Naive thymus-derived CD8-positive, alpha-beta T cell (primary cell): ENCODE measurements around the gene EPOP. TPM values are rescaled to one million over a fixed set of nuclear protein-coding genes. Genes with fewer than 3 reads are reported as not detected.
"Not testable (repeated sequence)": the region's sequence is repeated elsewhere in the genome, so short reads cannot be mapped to it uniquely, and the experiment has no call there.

ENCODE experiments used
- ATAC-seq, 2 donors: fragments of 150-1000 bp; cut with Tn5 transposase in 1 of 2; sonication (Bioruptor Pico), chemical (Tn5 transposase) in 1 of 2; 1 replicate in 1 of 2; 2 replicates in 1 of 2; pipeline ENCODE4 v1.10.0; 2021; ENCODE audit warnings: mild to moderate bottlenecking in 2 of 2, moderate library complexity in 2 of 2
- POLR2A ChIA-PET: fragments of 350-600 bp; sonication (Branson Sonifier 250); formaldehyde crosslinking; loops from one replicate; lab custom pipeline; 2021; ENCODE audit warnings: antibody characterized with exemption; lab: Charles Lee
- DNase-seq, 10 donors: peaks; one replicate each; pipeline versions ENCODE4 v3.0.0 to v3.0.0-alpha.2; 2020 to 2022
- H3K27ac Mint-ChIP-seq, 10 donors: one replicate each; pipeline ENCODE4 v1.8.0; 2020 to 2022; ENCODE audit warnings: mild to moderate bottlenecking in 10 of 10, mixed read lengths in 10 of 10, moderate library complexity in 4 of 10, inconsistent platforms in 1 of 10
- H3K27me3 Mint-ChIP-seq, 5 donors: one replicate each; pipeline ENCODE4 v1.8.0; 2021 to 2022; ENCODE audit warnings: mixed read lengths in 5 of 5
- H3K36me3 Mint-ChIP-seq, 3 donors: one replicate each; pipeline ENCODE4 v1.8.0; 2020 to 2022; ENCODE audit warnings: mixed read lengths in 3 of 3, mild to moderate bottlenecking in 2 of 3, inconsistent platforms in 1 of 3
- H3K4me1 Mint-ChIP-seq, 4 donors: one replicate each; pipeline ENCODE4 v1.8.0; 2021 to 2022; ENCODE audit warnings: mixed read lengths in 4 of 4
- H3K4me3 Mint-ChIP-seq, 10 donors: one replicate each; pipeline ENCODE4 v1.8.0; 2020 to 2022; ENCODE audit warnings: mild to moderate bottlenecking in 10 of 10, mixed read lengths in 10 of 10, moderate library complexity in 6 of 10, inconsistent platforms in 1 of 10
- H3K9me3 Mint-ChIP-seq, 9 donors: one replicate each; pipeline ENCODE4 v1.8.0; 2020 to 2022; ENCODE audit warnings: mixed read lengths in 9 of 9, mild to moderate bottlenecking in 3 of 9, inconsistent platforms in 1 of 9, moderate library complexity in 1 of 9
- polyA plus RNA-seq, 3 donors: library from polyadenylated mRNA; unstranded; fragments of 300-500 nt; fragmentation: Illumina TruSeq; gene quantifications; one replicate each; pipeline ENCODE4 v1.2.3, GENCODE V29; 2021
- total RNA-seq, 8 experiments: library from RNA in 2 of 8; stranded (reverse) in 2 of 8; gene quantifications; one replicate each; pipeline ENCODE4 v1.2.3 and lab custom pipeline; 2021 to 2026

The EPOP gene
- total and polyA plus RNA-seq, 5 experiments from 2014 or later: 0.04 to 1.2 (median 0.63) TPM; not detected in 1

- Mint-ChIP-seq H3K27me3 (peaks cover 4 to 39% (median 14%) of the 10 kb centered on the region in 5 donors), H3K36me3 (no peaks in the 10 kb centered on the region), H3K4me1 (peaks cover 13 to 28% (median 26%) of the 10 kb centered on the region in 4 donors), H3K27ac (peak overlapping the region in 1 of 10 donors; percentile 60), H3K9me3 (no peaks in the 10 kb centered on the region), H3K4me3 (peak overlapping the region in 5 of 10 donors; percentile 8 to 60 (median 40))
- peak; percentile 37 to 61 for ATAC-seq
- POLR2A ChIA-PET: no interaction called here
- no peak for DNase-seq
Measured at GRCh38 chr17:38654411-38655398, 20.1 kb downstream of the EPOP start.

GRCh38 chr17:38653679-38654078 lies 21.1 kb downstream of the EPOP start:
- Mint-ChIP-seq H3K27ac (no peak overlapping the region), H3K4me1 (peaks cover 11 to 25% (median 21%) of the 10 kb centered on the region in 4 donors), H3K4me3 (no peak overlapping the region), H3K27me3 (peaks cover 4 to 36% (median 14%) of the 10 kb centered on the region in 5 donors), H3K36me3 (no peaks in the 10 kb centered on the region), H3K9me3 (no peaks in the 10 kb centered on the region)
- ATAC-seq (no peak), DNase-seq (no peak)
- POLR2A ChIA-PET: no interaction called here

GRCh38 chr17:38653230-38653629 lies 21.5 kb downstream of the EPOP start:
- H3K27ac Mint-ChIP-seq: no peak overlapping the region
- no peak overlapping the region for H3K4me3 Mint-ChIP-seq
- no peak for DNase-seq
- ATAC-seq: no peak
- POLR2A ChIA-PET: no interaction called here
- H3K4me1 Mint-ChIP-seq: peaks cover 7 to 20% (median 17%) of the 10 kb centered on the region in 4 donors
- H3K36me3 Mint-ChIP-seq: no peaks in the 10 kb centered on the region
- no peaks in the 10 kb centered on the region for H3K9me3 Mint-ChIP-seq
- peaks cover 4 to 32% (median 14%) of the 10 kb centered on the region in 5 donors for H3K27me3 Mint-ChIP-seq

GRCh38 chr17:38650653-38651173 lies 24.0 kb downstream of the EPOP start:
- POLR2A ChIA-PET, H3K9me3 Mint-ChIP-seq, H3K27ac Mint-ChIP-seq, DNase-seq, H3K4me3 Mint-ChIP-seq, ATAC-seq, H3K36me3 Mint-ChIP-seq: not testable (repeated sequence)
- H3K4me1 Mint-ChIP-seq: peaks cover 2 to 11% (median 7%) of the 10 kb centered on the region in 4 donors
- H3K27me3 Mint-ChIP-seq: peaks cover 2 to 23% (median 7%) of the 10 kb centered on the region in 5 donors

- no peak overlapping the region for H3K4me3 Mint-ChIP-seq
- ATAC-seq (no peak), DNase-seq (no peak)
- no peak overlapping the region for H3K27ac Mint-ChIP-seq
- POLR2A ChIA-PET: no interaction called here
- H3K4me1 Mint-ChIP-seq: no peaks in the 10 kb centered on the region
- peaks cover 0 to 12% (median 0%) of the 10 kb centered on the region in 3 donors for H3K36me3 Mint-ChIP-seq
- no peaks in the 10 kb centered on the region for H3K9me3 Mint-ChIP-seq
- H3K27me3 Mint-ChIP-seq: peaks cover 9 to 48% (median 30%) of the 10 kb centered on the region in 5 donors
Measured at GRCh38 chr17:38637951-38638350, 36.8 kb downstream of the EPOP start.

- Mint-ChIP-seq H3K27me3 (peaks cover 11 to 48% (median 31%) of the 10 kb centered on the region in 5 donors), H3K36me3 (peaks cover 0 to 12% (median 0%) of the 10 kb centered on the region in 3 donors), H3K4me3 (no peak overlapping the region), H3K9me3 (peaks cover 0 to 2% (median 0%) of the 10 kb centered on the region in 9 donors), H3K27ac (no peak overlapping the region), H3K4me1 (no peaks in the 10 kb centered on the region)
- POLR2A ChIA-PET: no interaction called here
- ATAC-seq (no peak), DNase-seq (no peak)
Measured at GRCh38 chr17:38636054-38636453, 38.7 kb downstream of the EPOP start.

GRCh38 chr17:38632334-38632733 lies 42.4 kb downstream of the EPOP start:
- H3K4me3 Mint-ChIP-seq: no peak overlapping the region
- H3K27me3 Mint-ChIP-seq: peaks cover 8 to 30% (median 21%) of the 10 kb centered on the region in 5 donors
- H3K27ac Mint-ChIP-seq: no peak overlapping the region
- H3K36me3 Mint-ChIP-seq: peaks cover 0 to 4% (median 0%) of the 10 kb centered on the region in 3 donors
- DNase-seq (no peak), ATAC-seq (no peak)
- no peaks in the 10 kb centered on the region for H3K4me1 Mint-ChIP-seq
- H3K9me3 Mint-ChIP-seq: peaks cover 0 to 2% (median 0%) of the 10 kb centered on the region in 9 donors
- POLR2A ChIA-PET: no interaction called here

- POLR2A ChIA-PET: no interaction called here
- Mint-ChIP-seq H3K4me1 (peaks cover 0 to 2% (median 0%) of the 10 kb centered on the region in 4 donors), H3K4me3 (no peak overlapping the region), H3K27me3 (peaks cover 0 to 23% (median 6%) of the 10 kb centered on the region in 5 donors), H3K27ac (no peak overlapping the region), H3K9me3 (peaks cover 0 to 2% (median 0%) of the 10 kb centered on the region in 9 donors), H3K36me3 (no peaks in the 10 kb centered on the region)
- no peak for ATAC-seq
- DNase-seq: no peak
Measured at GRCh38 chr17:38628441-38628840, 46.3 kb downstream of the EPOP start.

GRCh38 chr17:38627957-38628356 lies 46.8 kb downstream of the EPOP start:
- Mint-ChIP-seq H3K36me3 (no peaks in the 10 kb centered on the region), H3K9me3 (peaks cover 0 to 2% (median 0%) of the 10 kb centered on the region in 9 donors), H3K27ac (no peak overlapping the region), H3K4me1 (peaks cover 0 to 2% (median 0%) of the 10 kb centered on the region in 4 donors), H3K4me3 (no peak overlapping the region), H3K27me3 (peaks cover under 1 to 24% (median 5%) of the 10 kb centered on the region in 5 donors)
- ATAC-seq (no peak), DNase-seq (no peak)
- POLR2A ChIA-PET: no interaction called here

- ATAC-seq: not testable (repeated sequence)
- H3K27me3 Mint-ChIP-seq: peaks cover 9 to 32% (median 13%) of the 10 kb centered on the region in 5 donors
Measured at GRCh38 chr17:38626606-38627226, 48.0 kb downstream of the EPOP start.

GRCh38 chr17:38625482-38625881 lies 49.3 kb downstream of the EPOP start:
- no peak overlapping the region for H3K4me3 Mint-ChIP-seq
- peaks cover 0 to 2% (median 0%) of the 10 kb centered on the region in 4 donors for H3K4me1 Mint-ChIP-seq
- H3K9me3 Mint-ChIP-seq: no peaks in the 10 kb centered on the region
- H3K27me3 Mint-ChIP-seq: peaks cover 13 to 38% (median 25%) of the 10 kb centered on the region in 5 donors
- no peaks in the 10 kb centered on the region for H3K36me3 Mint-ChIP-seq
- DNase-seq (no peak), ATAC-seq (no peak)
- H3K27ac Mint-ChIP-seq: no peak overlapping the region
- POLR2A ChIA-PET: no interaction called here

More at GRCh38 chr17:38626606-38627226, 48.0 kb downstream of the EPOP start:
- H3K4me3 Mint-ChIP-seq, H3K9me3 Mint-ChIP-seq, POLR2A ChIA-PET, H3K27ac Mint-ChIP-seq, H3K36me3 Mint-ChIP-seq, H3K4me1 Mint-ChIP-seq, DNase-seq: not testable (repeated sequence)

- not testable (repeated sequence) for H3K36me3 Mint-ChIP-seq, H3K27ac Mint-ChIP-seq, ATAC-seq, H3K9me3 Mint-ChIP-seq, DNase-seq, H3K4me1 Mint-ChIP-seq
- POLR2A ChIA-PET: interaction anchor here (0.6 kb wide), 1 partner anchor 111 kb away, joined by 3 read pairs; no protein-coding TSS in a partner anchor
- Mint-ChIP-seq H3K4me3 (peak overlapping the region in 2 of 10 donors; percentile 34 to 61), H3K27me3 (peaks cover 13 to 38% (median 31%) of the 10 kb centered on the region in 5 donors)
Measured at GRCh38 chr17:38624782-38625355, 49.9 kb downstream of the EPOP start.
